GM23338 (cell line): ENCODE results near the gene B3GALT2. TPM values are rescaled to one million over a fixed set of nuclear protein-coding genes. Genes with fewer than 3 reads are reported as not detected.

Experiments used
- ATAC-seq: fragments of 200-7000 bp; cut with Tn5 transposase; 3 replicates; pipeline ENCODE4 v1.9.1; 2020
- DNase-seq: peaks from one replicate; pipeline ENCODE4 v3.0.0-alpha.2; 2015; ENCODE audit warnings: low spot score
- H2AFZ ChIP-seq: fragments of 200-600 bp; sonication (generic); 2 replicates; pipeline ENCODE4 v1.8.0; 2016; ENCODE audit warnings: antibody characterized with exemption, mild to moderate bottlenecking, moderate library complexity
- H3F3A ChIP-seq: fragments of 200-600 bp; sonication (generic); replicated peaks from 2 replicates; pipeline ENCODE4 v1.8.0; 2017; ENCODE audit warnings: antibody characterized with exemption, mixed run types, low read depth
- H3K27ac ChIP-seq: fragments of 200-600 bp; sonication (generic); 2 replicates; pipeline ENCODE4 v1.6.1; 2016; ENCODE audit warnings: low read depth
- H3K27me3 ChIP-seq: fragments of 200-600 bp; sonication (generic); 2 replicates; pipeline ENCODE4 v1.8.0; 2016; ENCODE audit warnings: mild to moderate bottlenecking, mixed run types, moderate library complexity; ENCODE audit not compliant: insufficient read depth
- H3K36me3 ChIP-seq: fragments of 200-600 bp; sonication (generic); 2 replicates; pipeline ENCODE4 v1.8.0; 2016; ENCODE audit warnings: mild to moderate bottlenecking; ENCODE audit not compliant: insufficient read depth
- H3K4me1 ChIP-seq: fragments of 200-600 bp; sonication (generic); 2 replicates; pipeline ENCODE4 v1.8.0; 2016; ENCODE audit warnings: mild to moderate bottlenecking, moderate library complexity; ENCODE audit not compliant: insufficient read depth
- H3K4me2 ChIP-seq: fragments of 200-600 bp; sonication (generic); 2 replicates; pipeline ENCODE4 v1.7.1; 2017; ENCODE audit warnings: mixed run types
- H3K4me3 ChIP-seq: fragments of 200-600 bp; sonication (generic); 2 replicates; pipeline ENCODE4 v1.6.1; 2016; ENCODE audit warnings: mixed run types
- H3K79me2 ChIP-seq: fragments of 200-600 bp; sonication (generic); replicated peaks from 2 replicates; pipeline ENCODE4 v1.8.0; 2017; ENCODE audit warnings: mild to moderate bottlenecking; ENCODE audit not compliant: insufficient read depth
- H3K9me2 ChIP-seq: fragments of 200-600 bp; sonication (generic); 2 replicates; pipeline ENCODE4 v1.8.0; 2017; ENCODE audit not compliant: insufficient read depth
- H4K20me1 ChIP-seq: fragments of 200-600 bp; sonication (generic); replicated peaks from 2 replicates; pipeline ENCODE4 v1.8.0; 2017; ENCODE audit warnings: mild to moderate bottlenecking; ENCODE audit not compliant: insufficient read depth
- H3K27ac Mint-ChIP-seq: 2 replicates; pipeline ENCODE4 v1.8.0; 2020; ENCODE audit warnings: inconsistent platforms, mild to moderate bottlenecking, moderate library complexity, mixed read lengths
- H3K27me3 Mint-ChIP-seq: 3 replicates; pipeline ENCODE4 v1.8.0; 2022; ENCODE audit warnings: low read depth, mild to moderate bottlenecking, moderate library complexity, mixed read lengths, inconsistent platforms; ENCODE audit not compliant: insufficient read depth, poor library complexity
- H3K36me3 Mint-ChIP-seq: 3 replicates; pipeline ENCODE4 v1.8.0; 2021; ENCODE audit warnings: low read depth, mild to moderate bottlenecking, inconsistent platforms, moderate library complexity, mixed read lengths
- H3K4me1 Mint-ChIP-seq: 3 replicates; pipeline ENCODE4 v1.8.0; 2020; ENCODE audit warnings: mild to moderate bottlenecking, inconsistent platforms, mixed read lengths
- H3K4me3 Mint-ChIP-seq: 3 replicates; pipeline ENCODE4 v1.8.0; 2021; ENCODE audit warnings: moderate library complexity, mild to moderate bottlenecking, inconsistent platforms, mixed read lengths
- H3K9me3 Mint-ChIP-seq: 3 replicates; pipeline ENCODE4 v1.8.0; 2020; ENCODE audit warnings: moderate library complexity, mild to moderate bottlenecking, inconsistent platforms, mixed read lengths
- CREB1 ChIP-seq: fragments of 250-450 bp; sonication (Bioruptor Pico); IDR thresholded peaks from 2 replicates; pipeline ENCODE4 v1.5.0; 2020; ENCODE audit warnings: low read depth, mild to moderate bottlenecking, moderate library complexity
- ZNF114 ChIP-seq: fragments of 250-450 bp; sonication (Bioruptor Pico); IDR thresholded peaks from 2 replicates; pipeline ENCODE4 v1.5.0; 2020; ENCODE audit warnings: mild to moderate bottlenecking, moderate library complexity
- ZNF331 ChIP-seq: fragments of 250-450 bp; sonication (Bioruptor Pico); IDR thresholded peaks from 2 replicates; pipeline ENCODE4 v1.5.0; 2020; ENCODE audit warnings: low read depth, mild to moderate bottlenecking, moderate library complexity
- polyA plus RNA-seq: library from polyadenylated mRNA; unstranded; fragments of >200 nt; fragmentation: Nextera tagmentation; extraction: Ambion mirVana; gene quantifications from 2 replicates; pipeline ENCODE4 v1.2.1, GENCODE V29; 2016
- total RNA-seq: library from RNA; depleted of rRNA; stranded (reverse); fragments of >200 nt; shearing (Covaris generic); gene quantifications from 2 replicates; pipeline ENCODE4 v1.2.3, GENCODE V29; 2014
- TF ChIP-seq, protein P1 (sequence below): IDR thresholded peaks from one replicate; pipeline ENCODE4 v1.6.1; 2018; ENCODE audit warnings: antibody characterized with exemption; ENCODE audit not compliant: unreplicated experiment
- TF ChIP-seq, protein P2 (sequence below), 2 experiments: fragments of 200-600 bp in 1 of 2; sonication (generic) in 1 of 2; conservative IDR thresholded peaks; 2 replicates each; pipeline versions ENCODE4 v1.5.1 to v1.6.1; 2016 to 2017; ENCODE audit warnings: antibody characterized with exemption in 2 of 2, low read depth in 2 of 2, mild to moderate bottlenecking in 2 of 2, moderate library complexity in 1 of 2
- TF ChIP-seq, protein P3 (sequence below): fragments of 250-450 bp; sonication (Bioruptor Pico); IDR thresholded peaks from 2 replicates; pipeline ENCODE4 v1.5.0; 2020; ENCODE audit warnings: mild to moderate bottlenecking, moderate library complexity

B3GALT2 gene
- total and polyA plus RNA-seq, 2 experiments from 2014 or later, result 1.2 TPM; not detected in 1

DNA sequence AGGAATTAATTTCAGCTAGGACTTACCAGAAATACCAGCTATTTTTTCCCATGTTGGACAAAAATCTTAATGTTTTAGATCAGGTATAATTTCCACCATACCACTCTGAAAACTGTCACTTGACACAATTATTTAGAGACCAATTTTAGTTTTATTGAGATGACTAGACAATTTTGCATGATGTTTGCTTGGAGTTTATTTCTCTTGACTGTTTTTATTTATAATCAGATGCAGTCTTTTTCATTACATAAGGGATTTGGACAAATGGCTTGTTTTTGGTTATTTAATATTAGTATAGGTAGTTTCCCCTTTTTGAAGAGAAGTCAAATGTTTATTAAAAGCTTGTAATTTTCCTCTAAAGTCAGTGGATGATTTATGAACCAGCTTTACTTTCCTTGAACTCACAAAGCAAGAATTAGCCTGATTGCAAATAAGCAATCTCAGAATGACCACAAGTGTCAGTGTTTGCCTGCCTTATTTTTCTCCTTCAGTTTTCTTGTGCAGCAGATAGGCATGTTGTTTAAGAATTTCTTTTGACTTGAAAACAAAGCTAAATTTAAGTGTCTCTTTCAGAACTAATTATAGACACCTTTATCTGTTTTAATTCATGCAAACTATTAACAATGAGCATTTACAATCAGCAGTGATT is 3.8 kb upstream of the B3GALT2 start (continued):
- TF ChIP-seq, protein P1, sequence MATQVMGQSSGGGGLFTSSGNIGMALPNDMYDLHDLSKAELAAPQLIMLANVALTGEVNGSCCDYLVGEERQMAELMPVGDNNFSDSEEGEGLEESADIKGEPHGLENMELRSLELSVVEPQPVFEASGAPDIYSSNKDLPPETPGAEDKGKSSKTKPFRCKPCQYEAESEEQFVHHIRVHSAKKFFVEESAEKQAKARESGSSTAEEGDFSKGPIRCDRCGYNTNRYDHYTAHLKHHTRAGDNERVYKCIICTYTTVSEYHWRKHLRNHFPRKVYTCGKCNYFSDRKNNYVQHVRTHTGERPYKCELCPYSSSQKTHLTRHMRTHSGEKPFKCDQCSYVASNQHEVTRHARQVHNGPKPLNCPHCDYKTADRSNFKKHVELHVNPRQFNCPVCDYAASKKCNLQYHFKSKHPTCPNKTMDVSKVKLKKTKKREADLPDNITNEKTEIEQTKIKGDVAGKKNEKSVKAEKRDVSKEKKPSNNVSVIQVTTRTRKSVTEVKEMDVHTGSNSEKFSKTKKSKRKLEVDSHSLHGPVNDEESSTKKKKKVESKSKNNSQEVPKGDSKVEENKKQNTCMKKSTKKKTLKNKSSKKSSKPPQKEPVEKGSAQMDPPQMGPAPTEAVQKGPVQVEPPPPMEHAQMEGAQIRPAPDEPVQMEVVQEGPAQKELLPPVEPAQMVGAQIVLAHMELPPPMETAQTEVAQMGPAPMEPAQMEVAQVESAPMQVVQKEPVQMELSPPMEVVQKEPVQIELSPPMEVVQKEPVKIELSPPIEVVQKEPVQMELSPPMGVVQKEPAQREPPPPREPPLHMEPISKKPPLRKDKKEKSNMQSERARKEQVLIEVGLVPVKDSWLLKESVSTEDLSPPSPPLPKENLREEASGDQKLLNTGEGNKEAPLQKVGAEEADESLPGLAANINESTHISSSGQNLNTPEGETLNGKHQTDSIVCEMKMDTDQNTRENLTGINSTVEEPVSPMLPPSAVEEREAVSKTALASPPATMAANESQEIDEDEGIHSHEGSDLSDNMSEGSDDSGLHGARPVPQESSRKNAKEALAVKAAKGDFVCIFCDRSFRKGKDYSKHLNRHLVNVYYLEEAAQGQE, result no peak

DNA sequence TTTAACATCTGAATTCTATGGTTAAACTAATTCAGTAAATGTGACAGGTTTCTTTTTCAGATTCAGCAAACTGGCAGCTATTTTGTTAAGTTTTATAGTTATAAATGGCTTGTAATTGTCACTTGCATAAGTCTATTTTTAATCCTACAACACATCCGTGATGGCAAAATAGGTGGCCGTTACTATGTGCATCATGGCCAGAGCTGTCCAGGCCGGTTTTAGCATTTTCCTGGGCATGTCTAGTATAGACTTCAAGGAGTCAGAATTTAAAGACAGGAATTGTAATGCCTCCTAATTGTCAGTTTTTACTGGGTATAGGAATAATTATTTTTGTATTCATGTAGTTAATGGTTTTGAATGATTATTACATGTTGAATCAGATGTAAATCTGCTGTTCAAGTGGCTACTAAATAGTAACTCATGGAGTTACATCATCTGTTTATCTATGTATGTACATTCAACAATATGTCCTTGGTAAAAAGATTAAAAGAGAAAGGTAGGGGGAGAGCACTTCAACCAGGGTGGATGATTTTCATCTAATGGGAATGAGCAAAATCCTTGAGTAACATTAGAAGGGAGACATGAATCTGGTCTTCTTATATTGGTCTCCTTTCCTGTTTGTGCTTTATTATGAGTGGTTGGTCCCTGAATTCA is 3.2 kb upstream of the B3GALT2 start:
- no peak overlapping the region for H3K4me3 Mint-ChIP-seq
- H3F3A ChIP-seq, result no peaks in the 10 kb centered on the region
- H3K9me3 Mint-ChIP-seq, result peaks cover 23% of the 10 kb centered on the region; the same call in 2 of the 3 replicates
- H3K4me1 ChIP-seq, result 0 out of 2 replicates have a peak, but pooled peaks cover 7% of the 10 kb centered on the region
- H3K36me3 ChIP-seq, result peaks cover 6% of the 10 kb centered on the region; the same call in 1 of the 2 replicates
- no peak for DNase-seq
- no peak for ATAC-seq
- H3K4me3 ChIP-seq, result no peak overlapping the region
- H2AFZ ChIP-seq, result no peak overlapping the region
- peaks cover 32% of the 10 kb centered on the region for H3K36me3 Mint-ChIP-seq
- H3K79me2 ChIP-seq, result peaks cover 94% of the 10 kb centered on the region
- no peak overlapping the region for H3K4me2 ChIP-seq
- peaks cover 1% of the 10 kb centered on the region for H3K27me3 Mint-ChIP-seq
- H3K27me3 ChIP-seq, result no peaks in the 10 kb centered on the region
- no peaks in the 10 kb centered on the region; the same call in 1 of the 2 replicates for H4K20me1 ChIP-seq
- H3K27ac Mint-ChIP-seq, result peak overlapping the region; percentile 11; the same call in 1 of the 2 replicates
- H3K27ac ChIP-seq, result no peak overlapping the region
- no peaks in the 10 kb centered on the region for H3K9me2 ChIP-seq
- H3K4me1 Mint-ChIP-seq, result peaks cover 30% of the 10 kb centered on the region; the same call in 2 of the 3 replicates
- TF ChIP-seq, protein P1, result no peak
- TF ChIP-seq, protein P2, sequence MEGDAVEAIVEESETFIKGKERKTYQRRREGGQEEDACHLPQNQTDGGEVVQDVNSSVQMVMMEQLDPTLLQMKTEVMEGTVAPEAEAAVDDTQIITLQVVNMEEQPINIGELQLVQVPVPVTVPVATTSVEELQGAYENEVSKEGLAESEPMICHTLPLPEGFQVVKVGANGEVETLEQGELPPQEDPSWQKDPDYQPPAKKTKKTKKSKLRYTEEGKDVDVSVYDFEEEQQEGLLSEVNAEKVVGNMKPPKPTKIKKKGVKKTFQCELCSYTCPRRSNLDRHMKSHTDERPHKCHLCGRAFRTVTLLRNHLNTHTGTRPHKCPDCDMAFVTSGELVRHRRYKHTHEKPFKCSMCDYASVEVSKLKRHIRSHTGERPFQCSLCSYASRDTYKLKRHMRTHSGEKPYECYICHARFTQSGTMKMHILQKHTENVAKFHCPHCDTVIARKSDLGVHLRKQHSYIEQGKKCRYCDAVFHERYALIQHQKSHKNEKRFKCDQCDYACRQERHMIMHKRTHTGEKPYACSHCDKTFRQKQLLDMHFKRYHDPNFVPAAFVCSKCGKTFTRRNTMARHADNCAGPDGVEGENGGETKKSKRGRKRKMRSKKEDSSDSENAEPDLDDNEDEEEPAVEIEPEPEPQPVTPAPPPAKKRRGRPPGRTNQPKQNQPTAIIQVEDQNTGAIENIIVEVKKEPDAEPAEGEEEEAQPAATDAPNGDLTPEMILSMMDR (conservative IDR thresholded peaks at IDR 0.05; ENCODE audit: low read depth in 2 of 2), result no peak
- TF ChIP-seq ZNF331 (CRISPR knock-in tag) (no peak), CREB1 (CRISPR knock-in tag) (no peak), ZNF114 (CRISPR knock-in tag) (no peak)
- TF ChIP-seq, protein P3, sequence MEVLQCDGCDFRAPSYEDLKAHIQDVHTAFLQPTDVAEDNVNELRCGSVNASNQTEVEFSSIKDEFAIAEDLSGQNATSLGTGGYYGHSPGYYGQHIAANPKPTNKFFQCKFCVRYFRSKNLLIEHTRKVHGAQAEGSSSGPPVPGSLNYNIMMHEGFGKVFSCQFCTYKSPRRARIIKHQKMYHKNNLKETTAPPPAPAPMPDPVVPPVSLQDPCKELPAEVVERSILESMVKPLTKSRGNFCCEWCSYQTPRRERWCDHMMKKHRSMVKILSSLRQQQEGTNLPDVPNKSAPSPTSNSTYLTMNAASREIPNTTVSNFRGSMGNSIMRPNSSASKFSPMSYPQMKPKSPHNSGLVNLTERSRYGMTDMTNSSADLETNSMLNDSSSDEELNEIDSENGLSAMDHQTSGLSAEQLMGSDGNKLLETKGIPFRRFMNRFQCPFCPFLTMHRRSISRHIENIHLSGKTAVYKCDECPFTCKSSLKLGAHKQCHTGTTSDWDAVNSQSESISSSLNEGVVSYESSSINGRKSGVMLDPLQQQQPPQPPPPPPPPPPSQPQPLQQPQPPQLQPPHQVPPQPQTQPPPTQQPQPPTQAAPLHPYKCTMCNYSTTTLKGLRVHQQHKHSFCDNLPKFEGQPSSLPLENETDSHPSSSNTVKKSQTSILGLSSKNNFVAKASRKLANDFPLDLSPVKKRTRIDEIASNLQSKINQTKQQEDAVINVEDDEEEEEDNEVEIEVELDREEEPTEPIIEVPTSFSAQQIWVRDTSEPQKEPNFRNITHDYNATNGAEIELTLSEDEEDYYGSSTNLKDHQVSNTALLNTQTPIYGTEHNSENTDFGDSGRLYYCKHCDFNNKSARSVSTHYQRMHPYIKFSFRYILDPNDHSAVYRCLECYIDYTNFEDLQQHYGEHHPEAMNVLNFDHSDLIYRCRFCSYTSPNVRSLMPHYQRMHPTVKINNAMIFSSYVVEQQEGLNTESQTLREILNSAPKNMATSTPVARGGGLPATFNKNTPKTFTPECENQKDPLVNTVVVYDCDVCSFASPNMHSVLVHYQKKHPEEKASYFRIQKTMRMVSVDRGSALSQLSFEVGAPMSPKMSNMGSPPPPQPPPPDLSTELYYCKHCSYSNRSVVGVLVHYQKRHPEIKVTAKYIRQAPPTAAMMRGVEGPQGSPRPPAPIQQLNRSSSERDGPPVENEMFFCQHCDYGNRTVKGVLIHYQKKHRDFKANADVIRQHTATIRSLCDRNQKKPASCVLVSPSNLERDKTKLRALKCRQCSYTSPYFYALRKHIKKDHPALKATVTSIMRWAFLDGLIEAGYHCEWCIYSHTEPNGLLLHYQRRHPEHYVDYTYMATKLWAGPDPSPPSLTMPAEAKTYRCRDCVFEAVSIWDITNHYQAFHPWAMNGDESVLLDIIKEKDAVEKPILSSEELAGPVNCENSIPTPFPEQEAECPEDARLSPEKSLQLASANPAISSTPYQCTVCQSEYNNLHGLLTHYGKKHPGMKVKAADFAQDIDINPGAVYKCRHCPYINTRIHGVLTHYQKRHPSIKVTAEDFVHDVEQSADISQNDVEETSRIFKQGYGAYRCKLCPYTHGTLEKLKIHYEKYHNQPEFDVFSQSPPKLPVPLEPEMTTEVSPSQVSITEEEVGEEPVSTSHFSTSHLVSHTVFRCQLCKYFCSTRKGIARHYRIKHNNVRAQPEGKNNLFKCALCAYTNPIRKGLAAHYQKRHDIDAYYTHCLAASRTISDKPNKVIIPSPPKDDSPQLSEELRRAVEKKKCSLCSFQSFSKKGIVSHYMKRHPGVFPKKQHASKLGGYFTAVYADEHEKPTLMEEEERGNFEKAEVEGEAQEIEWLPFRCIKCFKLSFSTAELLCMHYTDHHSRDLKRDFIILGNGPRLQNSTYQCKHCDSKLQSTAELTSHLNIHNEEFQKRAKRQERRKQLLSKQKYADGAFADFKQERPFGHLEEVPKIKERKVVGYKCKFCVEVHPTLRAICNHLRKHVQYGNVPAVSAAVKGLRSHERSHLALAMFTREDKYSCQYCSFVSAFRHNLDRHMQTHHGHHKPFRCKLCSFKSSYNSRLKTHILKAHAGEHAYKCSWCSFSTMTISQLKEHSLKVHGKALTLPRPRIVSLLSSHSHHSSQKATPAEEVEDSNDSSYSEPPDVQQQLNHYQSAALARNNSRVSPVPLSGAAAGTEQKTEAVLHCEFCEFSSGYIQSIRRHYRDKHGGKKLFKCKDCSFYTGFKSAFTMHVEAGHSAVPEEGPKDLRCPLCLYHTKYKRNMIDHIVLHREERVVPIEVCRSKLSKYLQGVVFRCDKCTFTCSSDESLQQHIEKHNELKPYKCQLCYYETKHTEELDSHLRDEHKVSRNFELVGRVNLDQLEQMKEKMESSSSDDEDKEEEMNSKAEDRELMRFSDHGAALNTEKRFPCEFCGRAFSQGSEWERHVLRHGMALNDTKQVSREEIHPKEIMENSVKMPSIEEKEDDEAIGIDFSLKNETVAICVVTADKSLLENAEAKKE, result no peak
